Astrocyte (in vitro differentiated cells and primary cell): Measurements from ENCODE around the gene FGGY. TPM values are rescaled to one million over a fixed set of nuclear protein-coding genes. Genes with fewer than 3 reads are reported as not detected.
"Not testable (repeated sequence)": the region's sequence is repeated elsewhere in the genome, so short reads cannot be mapped to it uniquely, and the experiment has no call there.

Experiments
- DNase-seq: peaks from one replicate; pipeline ENCODE4 v3.0.0-alpha.2; 2010; ENCODE audit warnings: low read depth
- FAIRE-seq: peaks from 2 replicates; lab custom pipeline; 2011; peaks lifted over from hg19 to GRCh38; lab: Jason Lieb, UNC
- H2AFZ ChIP-seq: 2 replicates; pipeline ENCODE4 v1.6.0; 2012; ENCODE audit warnings: low read depth, low read length, inconsistent platforms
- H3K27ac ChIP-seq: 2 replicates; pipeline ENCODE4 v1.5.1; 2011; ENCODE audit warnings: low read depth, low read length, inconsistent platforms
- H3K27me3 ChIP-seq: 2 replicates; pipeline ENCODE4 v1.6.0; 2011; ENCODE audit warnings: low read length, inconsistent platforms; ENCODE audit not compliant: insufficient read depth
- H3K36me3 ChIP-seq: 2 replicates; pipeline ENCODE4 v1.5.1; 2011; ENCODE audit warnings: low read length, inconsistent platforms; ENCODE audit not compliant: insufficient read depth
- H3K4me1 ChIP-seq: 2 replicates; pipeline ENCODE4 v1.5.1; 2011; ENCODE audit warnings: low read length, inconsistent platforms; ENCODE audit not compliant: insufficient read depth
- H3K4me2 ChIP-seq: 2 replicates; pipeline ENCODE4 v1.6.0; 2012; ENCODE audit warnings: low read length, inconsistent platforms
- H3K4me3 ChIP-seq: 2 replicates; pipeline ENCODE4 v1.5.1; 2011; ENCODE audit warnings: low read depth, mild to moderate bottlenecking, low read length, inconsistent platforms; ENCODE audit not compliant: insufficient read depth
- H3K79me2 ChIP-seq: 2 replicates; pipeline ENCODE4 v1.6.0; 2012; ENCODE audit warnings: mild to moderate bottlenecking, low read length, inconsistent platforms; ENCODE audit not compliant: insufficient read depth
- H3K9ac ChIP-seq: 2 replicates; pipeline ENCODE4 v1.6.0; 2012; ENCODE audit warnings: mild to moderate bottlenecking, low read length, inconsistent platforms
- H3K9me3 ChIP-seq: 2 replicates; pipeline ENCODE4 v1.5.1; 2012; ENCODE audit warnings: low read depth, mild to moderate bottlenecking, low read length, inconsistent platforms; ENCODE audit not compliant: insufficient read depth
- H4K20me1 ChIP-seq: 2 replicates; pipeline ENCODE4 v1.6.0; 2012; ENCODE audit warnings: low read length, inconsistent platforms; ENCODE audit not compliant: insufficient read depth
- H3K27ac Mint-ChIP-seq: one replicate; pipeline ENCODE4 v1.8.0; 2021; ENCODE audit warnings: mild to moderate bottlenecking, mixed read lengths; ENCODE audit not compliant: unreplicated experiment
- H3K27me3 Mint-ChIP-seq: one replicate; pipeline ENCODE4 v1.8.0; 2021; ENCODE audit warnings: low read depth, mixed read lengths; ENCODE audit not compliant: unreplicated experiment
- H3K36me3 Mint-ChIP-seq: one replicate; pipeline ENCODE4 v1.8.0; 2021; ENCODE audit warnings: low read depth, mixed read lengths; ENCODE audit not compliant: unreplicated experiment
- H3K4me1 Mint-ChIP-seq: one replicate; pipeline ENCODE4 v1.8.0; 2021; ENCODE audit warnings: low read depth, mixed read lengths; ENCODE audit not compliant: unreplicated experiment
- H3K4me3 Mint-ChIP-seq: one replicate; pipeline ENCODE4 v1.8.0; 2021; ENCODE audit warnings: mild to moderate bottlenecking, moderate library complexity, mixed read lengths; ENCODE audit not compliant: unreplicated experiment
- H3K9me3 Mint-ChIP-seq: one replicate; pipeline ENCODE4 v1.8.0; 2021; ENCODE audit warnings: mild to moderate bottlenecking, mixed read lengths; ENCODE audit not compliant: unreplicated experiment
- CTCF ChIP-seq: IDR thresholded peaks from 2 replicates; pipeline ENCODE4 v1.5.1; 2011; ENCODE audit warnings: low read depth, mild to moderate bottlenecking, inconsistent platforms, low read length, moderate library complexity; ENCODE audit not compliant: insufficient read depth
- EZH2 ChIP-seq: IDR thresholded peaks from 2 replicates; pipeline ENCODE4 v1.6.1; 2012; ENCODE audit warnings: mild to moderate bottlenecking, low read length, inconsistent platforms; ENCODE audit not compliant: insufficient read depth
- total RNA-seq: library from RNA; stranded (reverse); gene quantifications from 2 replicates; pipeline ENCODE4 v1.2.1, GENCODE V29; 2021

Gene FGGY
- total RNA-seq, 1 donor from 2014 or later = 6.8 TPM

GRCh38 chr1:59556802-59557548, 260.1 kb downstream of the FGGY start:
- no peak for FAIRE-seq
- Mint-ChIP-seq H3K27ac (no peak overlapping the region), H3K9me3 (peaks cover 17% of the 10 kb centered on the region), H3K36me3 (peaks cover 10% of the 10 kb centered on the region), H3K4me3 (no peak overlapping the region), H3K4me1 (peaks cover 20% of the 10 kb centered on the region), H3K27me3 (no peaks in the 10 kb centered on the region)
- peaks cover 8% of the 10 kb centered on the region for H3K4me1 ChIP-seq
- H3K4me3 ChIP-seq = no peak overlapping the region
- H4K20me1 ChIP-seq = no peaks in the 10 kb centered on the region
- H2AFZ ChIP-seq = no peak overlapping the region
- no peak for DNase-seq
- H3K36me3 ChIP-seq = no peaks in the 10 kb centered on the region
- H3K9ac ChIP-seq = no peak overlapping the region
- H3K27ac ChIP-seq = no peak overlapping the region
- H3K79me2 ChIP-seq = no peaks in the 10 kb centered on the region
- no peak overlapping the region for H3K4me2 ChIP-seq
- peaks cover 3% of the 10 kb centered on the region for H3K9me3 ChIP-seq
- TF ChIP-seq CTCF (no peak), EZH2 (no peak)
- no peaks in the 10 kb centered on the region for H3K27me3 ChIP-seq

DNA sequence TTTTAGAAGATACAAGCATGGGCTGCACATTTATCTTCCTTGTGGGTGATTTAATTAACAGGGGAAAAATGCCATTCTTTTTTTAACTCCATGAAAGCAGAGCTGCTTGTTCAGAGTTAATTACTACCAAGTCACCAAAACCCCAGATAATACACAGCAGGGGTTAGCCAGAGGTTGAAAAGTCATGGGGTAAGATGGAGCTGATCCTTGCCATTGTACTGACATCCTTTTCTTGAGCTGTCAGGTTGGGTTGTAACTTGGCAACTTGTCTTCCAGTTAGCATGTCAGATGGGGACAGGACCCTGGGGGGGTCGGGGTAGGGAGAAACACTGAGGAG, 260.6 kb downstream of the FGGY start:
- peaks cover 8% of the 10 kb centered on the region for H3K4me1 ChIP-seq
- TF ChIP-seq CTCF (no peak), EZH2 (no peak)
- H3K79me2 ChIP-seq = no peaks in the 10 kb centered on the region
- H3K4me2 ChIP-seq = no peak overlapping the region
- Mint-ChIP-seq H3K4me3 (no peak overlapping the region), H3K9me3 (peaks cover 17% of the 10 kb centered on the region), H3K27me3 (no peaks in the 10 kb centered on the region), H3K27ac (no peak overlapping the region), H3K36me3 (peaks cover 10% of the 10 kb centered on the region), H3K4me1 (peaks cover 18% of the 10 kb centered on the region)
- DNase-seq (no peak), FAIRE-seq (no peak)
- no peak overlapping the region for H3K27ac ChIP-seq
- H3K9ac ChIP-seq = no peak overlapping the region
- H3K27me3 ChIP-seq = no peaks in the 10 kb centered on the region
- no peak overlapping the region for H2AFZ ChIP-seq
- H4K20me1 ChIP-seq = no peaks in the 10 kb centered on the region
- no peak overlapping the region for H3K4me3 ChIP-seq
- peaks cover 3% of the 10 kb centered on the region for H3K9me3 ChIP-seq
- H3K36me3 ChIP-seq = no peaks in the 10 kb centered on the region

GRCh38 chr1:59558580-59558979, 261.7 kb downstream of the FGGY start:
- not testable (repeated sequence) for H3K4me3 ChIP-seq, H3K27me3 Mint-ChIP-seq, H3K9ac ChIP-seq, H3K4me3 Mint-ChIP-seq, FAIRE-seq, H3K4me1 Mint-ChIP-seq, H3K79me2 ChIP-seq, H3K27ac ChIP-seq, H3K36me3 ChIP-seq, H3K27ac Mint-ChIP-seq, H3K4me2 ChIP-seq, H3K9me3 ChIP-seq, DNase-seq, H2AFZ ChIP-seq, H3K4me1 ChIP-seq, H4K20me1 ChIP-seq, H3K27me3 ChIP-seq
- peaks cover 12% of the 10 kb centered on the region for H3K36me3 Mint-ChIP-seq
- H3K9me3 Mint-ChIP-seq = peaks cover 17% of the 10 kb centered on the region
